DOHH2 (cell line): ENCODE measurements around the gene LIPG.

ENCODE experiments used
- CTCF ChIP-seq: fragments of 200-600 bp; sonication (generic); IDR thresholded peaks from one replicate; pipeline ENCODE4 v1.5.1; 2014; ENCODE audit warnings: antibody characterized with exemption, mild to moderate bottlenecking, low read depth, low read length; ENCODE audit not compliant: poor library complexity, severe bottlenecking
- EZH2phosphoT487 ChIP-seq: fragments of 200-600 bp; sonication (generic); IDR thresholded peaks from 2 replicates; pipeline ENCODE4 v1.6.1; 2017; ENCODE audit warnings: borderline replicate concordance, mild to moderate bottlenecking, antibody characterized with exemption, low read length, moderate library complexity, mixed read lengths

GRCh38 chr18:49625021-49625691 is 63.3 kb downstream of the LIPG start:
- TF ChIP-seq CTCF (no peak), EZH2phosphoT487 (no peak)
